B cell (primary cell): Measurements from ENCODE around the gene TJP3. TPM values are rescaled to one million over a fixed set of nuclear protein-coding genes. Genes with fewer than 3 reads are reported as not detected.

Source experiments
- ATAC-seq: fragments of 200-7000 bp; cut with Tn5 transposase; one replicate; pipeline ENCODE4 v1.10.0; 2021; ENCODE audit warnings: low read depth, mild to moderate bottlenecking, moderate number of reproducible peaks, moderate library complexity
- CTCF ChIA-PET: fragments of 350-600 bp; sonication (Branson Sonifier 250); formaldehyde crosslinking; loops from one replicate; lab custom pipeline; 2021; ENCODE audit warnings: antibody characterized with exemption, inconsistent platforms; lab: Charles Lee
- POLR2A ChIA-PET: fragments of 350-600 bp; sonication (Branson Sonifier 250); formaldehyde crosslinking; loops from one replicate; lab custom pipeline; 2021; ENCODE audit warnings: antibody characterized with exemption; lab: Charles Lee
- DNase-seq: peaks from one replicate; pipeline ENCODE4 v3.0.0; 2013
- H2AFZ ChIP-seq: 2 replicates; pipeline ENCODE4 v1.6.1; 2012; ENCODE audit warnings: mild to moderate bottlenecking, low read depth, low read length; ENCODE audit not compliant: insufficient read depth, poor library complexity, severe bottlenecking
- H3K27ac ChIP-seq, 2 donors: 1 replicate in 1 of 2; 2 replicates in 1 of 2; pipeline ENCODE4 v1.5.1; 2012 to 2013; ENCODE audit warnings: low read length in 2 of 2, mild to moderate bottlenecking in 2 of 2, moderate library complexity in 1 of 2
- H3K27me3 ChIP-seq, 4 experiments: fragments of 200-600 bp in 1 of 4; sonication (generic) in 1 of 4; replicated peaks in 1 of 4; 1 replicate in 2 of 4; 2 replicates in 2 of 4; pipeline versions ENCODE4 v1.6.1 to v1.7.0; 2013 to 2016; ENCODE audit warnings: low read length in 3 of 4, mild to moderate bottlenecking in 2 of 4, mixed read lengths in 1 of 4, moderate library complexity in 1 of 4; ENCODE audit not compliant: insufficient read depth in 4 of 4, control insufficient read depth in 3 of 4; ENCODE audit errors: control extremely low read depth in 1 of 4
- H3K36me3 ChIP-seq, 2 experiments: replicated peaks in 1 of 2; 1 replicate in 1 of 2; 2 replicates in 1 of 2; pipeline versions ENCODE4 v1.6.1 to v1.7.1; 2013; ENCODE audit warnings: low read length in 1 of 2; ENCODE audit not compliant: insufficient read depth in 2 of 2, control insufficient read depth in 1 of 2; ENCODE audit errors: control extremely low read depth in 1 of 2, extremely low read depth in 1 of 2
- H3K4me1 ChIP-seq, 2 donors: fragments of 200-600 bp in 1 of 2; sonication (generic) in 1 of 2; 1 replicate in 1 of 2; 2 replicates in 1 of 2; pipeline versions ENCODE4 v1.5.1 to v1.6.1; 2013 to 2017; ENCODE audit warnings: low read length in 2 of 2; ENCODE audit not compliant: control insufficient read depth in 2 of 2, insufficient read depth in 2 of 2
- H3K4me2 ChIP-seq: replicated peaks from 2 replicates; pipeline ENCODE3; 2012; ENCODE audit warnings: mild to moderate bottlenecking, low read depth, low read length; ENCODE audit not compliant: poor library complexity, severe bottlenecking
- H3K4me3 ChIP-seq, 5 experiments: fragments of 200-600 bp in 1 of 5; sonication (generic) in 1 of 5; 1 replicate in 3 of 5; 2 replicates in 2 of 5; pipeline versions ENCODE4 v1.5.1 to v1.7.0; 2011 to 2016; ENCODE audit warnings: low read length in 4 of 5, mild to moderate bottlenecking in 4 of 5, low read depth in 2 of 5, control low read depth in 1 of 5, moderate library complexity in 1 of 5; ENCODE audit not compliant: insufficient read depth in 1 of 5; ENCODE audit errors: control extremely low read depth in 1 of 5, extremely low read depth in 1 of 5
- H3K79me2 ChIP-seq: fragments of 200-600 bp; sonication (generic); one replicate; pipeline ENCODE4 v1.6.0; 2016; ENCODE audit warnings: low read length; ENCODE audit not compliant: control insufficient read depth, insufficient read depth
- H3K9ac ChIP-seq: fragments of 200-600 bp; sonication (generic); 2 replicates; pipeline ENCODE4 v1.6.1; 2017; ENCODE audit warnings: mild to moderate bottlenecking, low read length, moderate library complexity
- H3K9me3 ChIP-seq, 3 donors: one replicate each; pipeline versions ENCODE4 v1.6.1 to v1.7.1; 2013; ENCODE audit warnings: low read length in 2 of 3; ENCODE audit not compliant: control insufficient read depth in 2 of 3, insufficient read depth in 1 of 3; ENCODE audit errors: control extremely low read depth in 1 of 3
- H4K20me1 ChIP-seq: 2 replicates; pipeline ENCODE4 v1.6.0; 2012; ENCODE audit warnings: mild to moderate bottlenecking, low read length; ENCODE audit not compliant: insufficient read depth, control insufficient read depth, poor library complexity, severe bottlenecking
- H3K27ac Mint-ChIP-seq: one replicate; pipeline ENCODE4 v1.8.0; 2021; ENCODE audit warnings: mixed read lengths
- H3K27me3 Mint-ChIP-seq: one replicate; pipeline ENCODE4 v1.8.0; 2021; ENCODE audit warnings: mixed read lengths
- H3K4me1 Mint-ChIP-seq: one replicate; pipeline ENCODE4 v1.8.0; 2021; ENCODE audit warnings: mixed read lengths
- H3K4me3 Mint-ChIP-seq: one replicate; pipeline ENCODE4 v1.8.0; 2021; ENCODE audit warnings: mixed read lengths
- H3K9me3 Mint-ChIP-seq: one replicate; pipeline ENCODE4 v1.8.0; 2022; ENCODE audit warnings: mixed read lengths; ENCODE audit not compliant: insufficient read depth
- CTCF ChIP-seq: fragments of 200-600 bp; IDR thresholded peaks from one replicate; pipeline ENCODE4 v1.8.0; 2022; ENCODE audit warnings: antibody characterized with exemption, mild to moderate bottlenecking
- EZH2 ChIP-seq: IDR thresholded peaks from 2 replicates; pipeline ENCODE4 v1.6.1; 2012; ENCODE audit warnings: borderline replicate concordance, low read depth, mild to moderate bottlenecking, moderate library complexity, low read length; ENCODE audit not compliant: insufficient read depth, poor library complexity, severe bottlenecking
- WGBS: methylation state at CpG from one replicate; pipeline ENCODE4 v1.1.5; 2013; ENCODE audit warnings: missing lambda C conversion rate; ENCODE audit not compliant: insufficient coverage; 5-methylcytosine and 5-hydroxymethylcytosine counted together
- intact Hi-C: fragments of 100-400 bp; cut with micrococcal nuclease; formaldehyde crosslinking; loops from one replicate; pipeline ENCODE4 v1.10.0; 2022
- polyA plus RNA-seq: library from polyadenylated mRNA; depleted of rRNA; stranded (reverse); fragments of >200 nt; gene quantifications from 2 replicates; pipeline ENCODE4 v1.2.3, GENCODE V29; 2012
- total RNA-seq, 2 donors: library from RNA; stranded (reverse); fragments of 120-200 nt in 1 of 2; gene quantifications; 1 replicate in 1 of 2; 2 replicates in 1 of 2; pipeline versions ENCODE4 v1.2.3 to v1.2.4, GENCODE V29; 2013 to 2022

Gene TJP3
- total and polyA plus RNA-seq, 2 donors (not counting 1 experiment from before 2014, with no cell fraction given): 2.1 to 2.9 TPM

DNA sequence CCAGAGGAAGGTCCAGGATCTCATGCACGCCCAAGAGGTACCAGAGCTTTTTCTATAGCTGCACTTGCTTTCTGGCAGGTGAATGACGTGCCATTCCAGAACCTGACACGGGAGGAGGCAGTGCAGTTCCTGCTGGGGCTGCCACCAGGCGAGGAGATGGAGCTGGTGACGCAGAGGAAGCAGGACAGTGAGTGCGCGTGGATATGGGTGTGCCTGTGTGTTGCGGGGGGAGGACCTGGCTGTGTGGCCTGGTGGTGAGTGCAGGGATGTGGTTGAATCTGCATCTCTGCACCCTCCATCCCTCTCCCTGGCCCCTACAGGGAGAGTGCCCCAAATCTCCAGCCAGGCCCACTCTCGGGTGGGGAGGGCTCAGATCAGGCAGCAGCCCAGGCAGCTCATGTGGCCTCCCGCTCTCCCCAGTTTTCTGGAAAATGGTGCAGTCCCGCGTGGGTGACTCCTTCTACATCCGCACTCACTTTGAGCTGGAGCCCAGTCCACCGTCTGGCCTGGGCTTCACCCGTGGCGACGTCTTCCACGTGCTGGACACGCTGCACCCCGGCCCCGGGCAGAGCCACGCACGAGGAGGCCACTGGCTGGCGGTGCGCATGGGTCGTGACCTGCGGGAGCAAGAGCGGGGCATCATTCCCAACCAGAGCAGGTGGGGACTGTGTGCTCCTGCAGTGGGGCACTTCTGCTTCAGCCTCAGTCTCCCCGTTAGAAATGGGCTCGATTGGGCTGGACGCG lies 30.5 kb downstream of the TJP3 start:
- H3K4me3 Mint-ChIP-seq: no peak overlapping the region
- intact Hi-C loops: no loop called here
- no peaks in the 10 kb centered on the region for H3K36me3 ChIP-seq
- no peaks in the 10 kb centered on the region for H3K79me2 ChIP-seq
- no peaks in the 10 kb centered on the region for H3K4me1 Mint-ChIP-seq
- DNase-seq: no peak
- peaks cover 6% of the 10 kb centered on the region for H3K27me3 Mint-ChIP-seq
- no peak overlapping the region for H2AFZ ChIP-seq
- WGBS: 95% methylated on average over 29 of the region's 32 CpGs
- no peak overlapping the region for H3K4me2 ChIP-seq
- peaks cover 0 to 6% (median 0%) of the 10 kb centered on the region in 4 experiments for H3K27me3 ChIP-seq
- H3K27ac ChIP-seq: no peak overlapping the region
- ChIA-PET POLR2A (interaction anchor here (0.6 kb wide), 1 partner anchor 157 kb away, joined by 4 read pairs; no protein-coding TSS in a partner anchor), CTCF (interaction anchor here (0.6 kb wide), 1 partner anchor 464 kb away, joined by 3 read pairs; no protein-coding TSS in a partner anchor)
- no peaks in the 10 kb centered on the region for H4K20me1 ChIP-seq
- TF ChIP-seq EZH2: no peak
- H3K9me3 ChIP-seq: no peaks in the 10 kb centered on the region
- ATAC-seq: no peak
- no peak overlapping the region for H3K27ac Mint-ChIP-seq
- H3K4me3 ChIP-seq: no peak overlapping the region
- no peaks in the 10 kb centered on the region for H3K9me3 Mint-ChIP-seq
- H3K9ac ChIP-seq: no peak overlapping the region
- H3K4me1 ChIP-seq: no peaks in the 10 kb centered on the region

DNA sequence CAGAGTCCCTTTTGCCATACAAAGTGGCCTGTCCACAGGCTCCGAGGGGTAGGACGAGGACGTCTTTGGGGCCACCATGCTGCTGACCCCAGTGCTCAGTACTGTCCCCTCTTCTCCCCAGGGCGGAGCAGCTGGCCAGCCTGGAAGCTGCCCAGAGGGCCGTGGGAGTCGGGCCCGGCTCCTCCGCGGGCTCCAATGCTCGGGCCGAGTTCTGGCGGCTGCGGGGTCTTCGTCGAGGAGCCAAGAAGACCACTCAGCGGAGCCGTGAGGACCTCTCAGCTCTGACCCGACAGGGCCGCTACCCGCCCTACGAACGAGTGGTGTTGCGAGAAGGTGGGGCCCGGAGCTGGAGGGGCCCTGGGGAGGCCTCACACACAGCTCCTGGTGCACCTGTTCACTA lies 32.2 kb downstream of the TJP3 start:
- H2AFZ ChIP-seq: no peak overlapping the region
- H3K4me1 ChIP-seq: no peaks in the 10 kb centered on the region
- TF ChIP-seq EZH2 (no peak), CTCF (no peak)
- H3K27me3 ChIP-seq: peaks cover 0 to 6% (median 0%) of the 10 kb centered on the region in 4 experiments
- intact Hi-C loops: no loop called here
- Mint-ChIP-seq H3K27ac (no peak overlapping the region), H3K27me3 (peaks cover 5% of the 10 kb centered on the region), H3K4me3 (no peak overlapping the region), H3K4me1 (no peaks in the 10 kb centered on the region), H3K9me3 (no peaks in the 10 kb centered on the region)
- no peaks in the 10 kb centered on the region for H3K9me3 ChIP-seq
- WGBS: 98% methylated on average over 24 of the region's 24 CpGs
- H3K4me2 ChIP-seq: no peak overlapping the region
- ChIA-PET CTCF (no interaction called here), POLR2A (no interaction called here)
- no peaks in the 10 kb centered on the region for H3K36me3 ChIP-seq
- H3K4me3 ChIP-seq: no peak overlapping the region
- no peak overlapping the region for H3K9ac ChIP-seq
- no peak for DNase-seq
- no peak for ATAC-seq
- H3K27ac ChIP-seq: no peak overlapping the region
- H4K20me1 ChIP-seq: no peaks in the 10 kb centered on the region
- no peaks in the 10 kb centered on the region for H3K79me2 ChIP-seq
